ENCODE results near the gene TMEM163. TPM values are rescaled to one million over a fixed set of nuclear protein-coding genes. Genes with fewer than 3 reads are reported as not detected.

Gene TMEM163
- total RNA-seq, 1 experiment from 2014 or later, result 0.94 TPM

DNA sequence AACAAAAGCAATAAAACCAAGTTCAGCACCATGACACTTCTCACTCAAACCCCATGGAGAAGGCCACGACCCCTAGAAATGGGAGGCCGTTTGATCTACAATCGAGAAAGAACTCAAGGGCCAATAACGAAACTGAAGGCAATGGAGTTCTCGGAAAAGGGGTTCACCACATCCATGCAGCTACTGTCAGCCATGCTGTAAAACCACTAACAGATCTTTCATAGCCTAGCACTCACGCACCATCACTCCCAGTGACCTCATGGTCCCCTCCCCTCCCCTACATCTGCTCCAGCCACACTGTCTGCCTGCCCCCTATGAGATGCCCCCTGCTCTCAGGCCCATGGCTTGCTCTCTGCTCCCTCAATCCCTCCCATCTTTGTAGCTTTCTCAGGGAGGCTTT is 135.3 kb downstream of the TMEM163 start:
- no peak for ATAC-seq
- Mint-ChIP-seq H3K27me3 (ENCODE audit: low read depth) (no peaks in the 10 kb centered on the region), H3K27ac (no peak overlapping the region), H3K36me3 (peaks cover 5% of the 10 kb centered on the region), H3K4me3 (no peak overlapping the region), H3K4me1 (no peaks in the 10 kb centered on the region), H3K9me3 (peaks cover 16% of the 10 kb centered on the region)
- TF ChIP-seq ZNF671 (CRISPR knock-in tag; IDR thresholded peaks at IDR 0.05) (no peak), ZNF317 (CRISPR knock-in tag; IDR thresholded peaks at IDR 0.05; ENCODE audit: borderline replicate concordance, low read depth) (no peak), CDX4 (CRISPR knock-in tag; IDR thresholded peaks at IDR 0.05; ENCODE audit: borderline replicate concordance) (no peak), ESRRA (CRISPR knock-in tag; IDR thresholded peaks at IDR 0.05; ENCODE audit: borderline replicate concordance) (no peak), HMGA2 (CRISPR knock-in tag; IDR thresholded peaks at IDR 0.05) (no peak), E2F4 (CRISPR knock-in tag; IDR thresholded peaks at IDR 0.05; ENCODE audit: borderline replicate concordance, low read depth) (no peak)
- TF ChIP-seq, protein P1, sequence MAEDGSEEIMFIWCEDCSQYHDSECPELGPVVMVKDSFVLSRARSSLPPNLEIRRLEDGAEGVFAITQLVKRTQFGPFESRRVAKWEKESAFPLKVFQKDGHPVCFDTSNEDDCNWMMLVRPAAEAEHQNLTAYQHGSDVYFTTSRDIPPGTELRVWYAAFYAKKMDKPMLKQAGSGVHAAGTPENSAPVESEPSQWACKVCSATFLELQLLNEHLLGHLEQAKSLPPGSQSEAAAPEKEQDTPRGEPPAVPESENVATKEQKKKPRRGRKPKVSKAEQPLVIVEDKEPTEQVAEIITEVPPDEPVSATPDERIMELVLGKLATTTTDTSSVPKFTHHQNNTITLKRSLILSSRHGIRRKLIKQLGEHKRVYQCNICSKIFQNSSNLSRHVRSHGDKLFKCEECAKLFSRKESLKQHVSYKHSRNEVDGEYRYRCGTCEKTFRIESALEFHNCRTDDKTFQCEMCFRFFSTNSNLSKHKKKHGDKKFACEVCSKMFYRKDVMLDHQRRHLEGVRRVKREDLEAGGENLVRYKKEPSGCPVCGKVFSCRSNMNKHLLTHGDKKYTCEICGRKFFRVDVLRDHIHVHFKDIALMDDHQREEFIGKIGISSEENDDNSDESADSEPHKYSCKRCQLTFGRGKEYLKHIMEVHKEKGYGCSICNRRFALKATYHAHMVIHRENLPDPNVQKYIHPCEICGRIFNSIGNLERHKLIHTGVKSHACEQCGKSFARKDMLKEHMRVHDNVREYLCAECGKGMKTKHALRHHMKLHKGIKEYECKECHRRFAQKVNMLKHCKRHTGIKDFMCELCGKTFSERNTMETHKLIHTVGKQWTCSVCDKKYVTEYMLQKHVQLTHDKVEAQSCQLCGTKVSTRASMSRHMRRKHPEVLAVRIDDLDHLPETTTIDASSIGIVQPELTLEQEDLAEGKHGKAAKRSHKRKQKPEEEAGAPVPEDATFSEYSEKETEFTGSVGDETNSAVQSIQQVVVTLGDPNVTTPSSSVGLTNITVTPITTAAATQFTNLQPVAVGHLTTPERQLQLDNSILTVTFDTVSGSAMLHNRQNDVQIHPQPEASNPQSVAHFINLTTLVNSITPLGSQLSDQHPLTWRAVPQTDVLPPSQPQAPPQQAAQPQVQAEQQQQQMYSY (CRISPR knock-in tag; IDR thresholded peaks at IDR 0.05), result no peak
- TF ChIP-seq, protein P2, sequence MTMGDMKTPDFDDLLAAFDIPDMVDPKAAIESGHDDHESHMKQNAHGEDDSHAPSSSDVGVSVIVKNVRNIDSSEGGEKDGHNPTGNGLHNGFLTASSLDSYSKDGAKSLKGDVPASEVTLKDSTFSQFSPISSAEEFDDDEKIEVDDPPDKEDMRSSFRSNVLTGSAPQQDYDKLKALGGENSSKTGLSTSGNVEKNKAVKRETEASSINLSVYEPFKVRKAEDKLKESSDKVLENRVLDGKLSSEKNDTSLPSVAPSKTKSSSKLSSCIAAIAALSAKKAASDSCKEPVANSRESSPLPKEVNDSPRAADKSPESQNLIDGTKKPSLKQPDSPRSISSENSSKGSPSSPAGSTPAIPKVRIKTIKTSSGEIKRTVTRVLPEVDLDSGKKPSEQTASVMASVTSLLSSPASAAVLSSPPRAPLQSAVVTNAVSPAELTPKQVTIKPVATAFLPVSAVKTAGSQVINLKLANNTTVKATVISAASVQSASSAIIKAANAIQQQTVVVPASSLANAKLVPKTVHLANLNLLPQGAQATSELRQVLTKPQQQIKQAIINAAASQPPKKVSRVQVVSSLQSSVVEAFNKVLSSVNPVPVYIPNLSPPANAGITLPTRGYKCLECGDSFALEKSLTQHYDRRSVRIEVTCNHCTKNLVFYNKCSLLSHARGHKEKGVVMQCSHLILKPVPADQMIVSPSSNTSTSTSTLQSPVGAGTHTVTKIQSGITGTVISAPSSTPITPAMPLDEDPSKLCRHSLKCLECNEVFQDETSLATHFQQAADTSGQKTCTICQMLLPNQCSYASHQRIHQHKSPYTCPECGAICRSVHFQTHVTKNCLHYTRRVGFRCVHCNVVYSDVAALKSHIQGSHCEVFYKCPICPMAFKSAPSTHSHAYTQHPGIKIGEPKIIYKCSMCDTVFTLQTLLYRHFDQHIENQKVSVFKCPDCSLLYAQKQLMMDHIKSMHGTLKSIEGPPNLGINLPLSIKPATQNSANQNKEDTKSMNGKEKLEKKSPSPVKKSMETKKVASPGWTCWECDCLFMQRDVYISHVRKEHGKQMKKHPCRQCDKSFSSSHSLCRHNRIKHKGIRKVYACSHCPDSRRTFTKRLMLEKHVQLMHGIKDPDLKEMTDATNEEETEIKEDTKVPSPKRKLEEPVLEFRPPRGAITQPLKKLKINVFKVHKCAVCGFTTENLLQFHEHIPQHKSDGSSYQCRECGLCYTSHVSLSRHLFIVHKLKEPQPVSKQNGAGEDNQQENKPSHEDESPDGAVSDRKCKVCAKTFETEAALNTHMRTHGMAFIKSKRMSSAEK (CRISPR knock-in tag; IDR thresholded peaks at IDR 0.05; ENCODE audit: borderline replicate concordance), result no peak
- TF ChIP-seq, protein P3, sequence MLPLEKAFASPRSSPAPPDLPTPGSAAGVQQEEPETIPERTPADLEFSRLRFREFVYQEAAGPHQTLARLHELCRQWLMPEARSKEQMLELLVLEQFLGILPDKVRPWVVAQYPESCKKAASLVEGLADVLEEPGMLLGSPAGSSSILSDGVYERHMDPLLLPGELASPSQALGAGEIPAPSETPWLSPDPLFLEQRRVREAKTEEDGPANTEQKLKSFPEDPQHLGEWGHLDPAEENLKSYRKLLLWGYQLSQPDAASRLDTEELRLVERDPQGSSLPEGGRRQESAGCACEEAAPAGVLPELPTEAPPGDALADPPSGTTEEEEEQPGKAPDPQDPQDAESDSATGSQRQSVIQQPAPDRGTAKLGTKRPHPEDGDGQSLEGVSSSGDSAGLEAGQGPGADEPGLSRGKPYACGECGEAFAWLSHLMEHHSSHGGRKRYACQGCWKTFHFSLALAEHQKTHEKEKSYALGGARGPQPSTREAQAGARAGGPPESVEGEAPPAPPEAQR (CRISPR knock-in tag; IDR thresholded peaks at IDR 0.05), result no peak
- POLR2A ChIA-PET, result no interaction called here
- CTCF ChIA-PET, result no interaction called here
- DNase-seq (ENCODE audit: low spot score), result no peak

DNA sequence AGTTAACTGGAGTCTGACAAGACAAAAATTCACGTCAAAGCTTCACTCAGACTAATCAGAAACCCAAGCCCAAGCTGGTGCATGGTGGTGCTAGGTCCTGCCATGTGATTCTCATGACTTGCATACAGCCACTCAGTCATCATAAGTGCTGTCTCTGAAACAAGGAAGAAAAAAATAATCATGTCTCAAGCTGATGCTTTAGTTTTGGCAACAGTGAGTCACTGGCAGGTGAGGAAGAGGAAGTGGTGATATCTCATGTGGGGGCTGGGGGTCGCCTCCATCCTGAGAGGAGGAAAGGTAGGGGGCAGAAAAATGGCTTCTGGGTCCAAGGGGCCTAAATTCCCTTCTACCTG is 136.3 kb downstream of the TMEM163 start:
- DNase-seq (ENCODE audit: low spot score) (no peak), ATAC-seq (no peak)
- no peaks in the 10 kb centered on the region for H3K36me3 Mint-ChIP-seq
- CTCF ChIA-PET, result no interaction called here
- H3K4me3 Mint-ChIP-seq, result no peak overlapping the region
- H3K4me1 Mint-ChIP-seq, result peaks cover 3% of the 10 kb centered on the region; the same call in 1 of the 2 replicates
- no peak overlapping the region for H3K27ac Mint-ChIP-seq
- peaks cover 6% of the 10 kb centered on the region for H3K9me3 Mint-ChIP-seq
- POLR2A ChIA-PET, result no interaction called here
- no peaks in the 10 kb centered on the region for H3K27me3 Mint-ChIP-seq (ENCODE audit: low read depth)
- TF ChIP-seq NR1H2 (CRISPR knock-in tag; IDR thresholded peaks at IDR 0.05) (no peak), GABPB1 (CRISPR knock-in tag; IDR thresholded peaks at IDR 0.05) (no peak), ATF6 (CRISPR knock-in tag; IDR thresholded peaks at IDR 0.05) (no peak)
- TF ChIP-seq, protein P4, sequence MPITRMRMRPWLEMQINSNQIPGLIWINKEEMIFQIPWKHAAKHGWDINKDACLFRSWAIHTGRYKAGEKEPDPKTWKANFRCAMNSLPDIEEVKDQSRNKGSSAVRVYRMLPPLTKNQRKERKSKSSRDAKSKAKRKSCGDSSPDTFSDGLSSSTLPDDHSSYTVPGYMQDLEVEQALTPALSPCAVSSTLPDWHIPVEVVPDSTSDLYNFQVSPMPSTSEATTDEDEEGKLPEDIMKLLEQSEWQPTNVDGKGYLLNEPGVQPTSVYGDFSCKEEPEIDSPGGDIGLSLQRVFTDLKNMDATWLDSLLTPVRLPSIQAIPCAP (CRISPR knock-in tag; IDR thresholded peaks at IDR 0.05), result no peak
- TF ChIP-seq, protein P5, sequence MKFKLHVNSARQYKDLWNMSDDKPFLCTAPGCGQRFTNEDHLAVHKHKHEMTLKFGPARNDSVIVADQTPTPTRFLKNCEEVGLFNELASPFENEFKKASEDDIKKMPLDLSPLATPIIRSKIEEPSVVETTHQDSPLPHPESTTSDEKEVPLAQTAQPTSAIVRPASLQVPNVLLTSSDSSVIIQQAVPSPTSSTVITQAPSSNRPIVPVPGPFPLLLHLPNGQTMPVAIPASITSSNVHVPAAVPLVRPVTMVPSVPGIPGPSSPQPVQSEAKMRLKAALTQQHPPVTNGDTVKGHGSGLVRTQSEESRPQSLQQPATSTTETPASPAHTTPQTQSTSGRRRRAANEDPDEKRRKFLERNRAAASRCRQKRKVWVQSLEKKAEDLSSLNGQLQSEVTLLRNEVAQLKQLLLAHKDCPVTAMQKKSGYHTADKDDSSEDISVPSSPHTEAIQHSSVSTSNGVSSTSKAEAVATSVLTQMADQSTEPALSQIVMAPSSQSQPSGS (CRISPR knock-in tag; IDR thresholded peaks at IDR 0.05; ENCODE audit: borderline replicate concordance, low read depth), result no peak
- TF ChIP-seq, protein P6, sequence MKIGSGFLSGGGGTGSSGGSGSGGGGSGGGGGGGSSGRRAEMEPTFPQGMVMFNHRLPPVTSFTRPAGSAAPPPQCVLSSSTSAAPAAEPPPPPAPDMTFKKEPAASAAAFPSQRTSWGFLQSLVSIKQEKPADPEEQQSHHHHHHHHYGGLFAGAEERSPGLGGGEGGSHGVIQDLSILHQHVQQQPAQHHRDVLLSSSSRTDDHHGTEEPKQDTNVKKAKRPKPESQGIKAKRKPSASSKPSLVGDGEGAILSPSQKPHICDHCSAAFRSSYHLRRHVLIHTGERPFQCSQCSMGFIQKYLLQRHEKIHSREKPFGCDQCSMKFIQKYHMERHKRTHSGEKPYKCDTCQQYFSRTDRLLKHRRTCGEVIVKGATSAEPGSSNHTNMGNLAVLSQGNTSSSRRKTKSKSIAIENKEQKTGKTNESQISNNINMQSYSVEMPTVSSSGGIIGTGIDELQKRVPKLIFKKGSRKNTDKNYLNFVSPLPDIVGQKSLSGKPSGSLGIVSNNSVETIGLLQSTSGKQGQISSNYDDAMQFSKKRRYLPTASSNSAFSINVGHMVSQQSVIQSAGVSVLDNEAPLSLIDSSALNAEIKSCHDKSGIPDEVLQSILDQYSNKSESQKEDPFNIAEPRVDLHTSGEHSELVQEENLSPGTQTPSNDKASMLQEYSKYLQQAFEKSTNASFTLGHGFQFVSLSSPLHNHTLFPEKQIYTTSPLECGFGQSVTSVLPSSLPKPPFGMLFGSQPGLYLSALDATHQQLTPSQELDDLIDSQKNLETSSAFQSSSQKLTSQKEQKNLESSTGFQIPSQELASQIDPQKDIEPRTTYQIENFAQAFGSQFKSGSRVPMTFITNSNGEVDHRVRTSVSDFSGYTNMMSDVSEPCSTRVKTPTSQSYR (CRISPR knock-in tag; IDR thresholded peaks at IDR 0.05), result no peak

Measured in WTC11 (cell line).